ENCODE data around the gene VPS45. TPM values are rescaled to one million over a fixed set of nuclear protein-coding genes. Genes with fewer than 3 reads are reported as not detected.

Gene VPS45
- total RNA-seq, 4 donors from 2014 or later, result 18.0 to 42.1 (median 31.1) TPM

- DNase-seq (ENCODE audit: low spot score) (no peak), ATAC-seq (ENCODE audit: low FRiP score) (no peak)
- no peak for TF ChIP-seq CTCF (IDR thresholded peaks at IDR 0.05)
These were observed 105.6 kb downstream of the VPS45 start for GRCh38 chr1:150173141-150173585.

GRCh38 chr1:150176593-150176992 is 109.0 kb downstream of the VPS45 start:
- no peak for TF ChIP-seq CTCF (IDR thresholded peaks at IDR 0.05)
- ATAC-seq (ENCODE audit: low FRiP score) (peak; percentile 54), DNase-seq (ENCODE audit: low spot score) (no peak)

GRCh38 chr1:150178548-150178947 is 111.0 kb downstream of the VPS45 start:
- ATAC-seq (ENCODE audit: low FRiP score) (no peak), DNase-seq (ENCODE audit: low spot score) (no peak)
- TF ChIP-seq CTCF (IDR thresholded peaks at IDR 0.05), result no peak

DNA sequence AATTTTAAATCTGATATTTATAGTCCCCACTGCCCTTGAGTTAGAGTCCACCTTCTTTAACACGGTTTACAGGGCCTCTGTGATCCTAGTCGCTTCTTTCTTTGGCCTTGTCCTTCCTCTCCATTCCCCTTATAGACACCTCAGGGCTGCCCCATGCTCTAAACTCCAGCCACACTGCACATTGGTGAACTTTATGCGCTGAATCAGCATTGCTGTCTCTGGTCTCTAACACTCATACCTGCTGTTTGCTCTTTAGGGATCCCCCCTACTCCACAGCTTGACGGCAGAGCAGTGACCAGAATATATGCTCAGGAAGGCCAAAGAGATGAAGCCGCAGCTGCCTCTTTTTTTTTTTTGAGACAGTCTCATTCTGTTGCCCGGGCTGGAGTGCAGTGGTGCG is 112.3 kb downstream of the VPS45 start:
- ATAC-seq (ENCODE audit: low FRiP score), result no peak
- no peak for TF ChIP-seq CTCF (IDR thresholded peaks at IDR 0.05)
- DNase-seq (ENCODE audit: low spot score), result no peak

GRCh38 chr1:150180474-150180873 is 112.9 kb downstream of the VPS45 start:
- DNase-seq (ENCODE audit: low spot score) (no peak), ATAC-seq (ENCODE audit: low FRiP score) (no peak)
- TF ChIP-seq CTCF (IDR thresholded peaks at IDR 0.05), result no peak

DNA sequence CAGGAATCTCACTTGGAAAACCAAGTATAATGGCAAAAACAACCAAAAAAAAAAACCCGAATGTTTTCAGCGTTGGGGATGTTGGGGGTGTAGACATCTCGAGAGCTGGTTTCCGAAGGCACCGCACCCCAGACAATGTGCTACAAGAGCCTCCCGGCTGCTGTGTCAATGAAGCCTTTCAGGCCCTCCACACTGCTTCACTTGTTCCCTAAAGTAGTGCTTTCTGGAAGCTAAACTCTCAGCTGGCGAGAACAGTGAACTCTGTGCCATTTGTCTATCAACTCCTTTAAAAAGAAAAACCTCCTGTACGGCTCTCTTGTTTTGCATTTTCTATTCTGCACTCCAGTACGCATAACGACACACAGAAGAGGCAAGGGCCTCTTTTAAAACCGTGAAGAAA is 114.7 kb downstream of the VPS45 start:
- DNase-seq (ENCODE audit: low spot score) (no peak), ATAC-seq (ENCODE audit: low FRiP score) (no peak)
- TF ChIP-seq CTCF (IDR thresholded peaks at IDR 0.05), result no peak

DNA sequence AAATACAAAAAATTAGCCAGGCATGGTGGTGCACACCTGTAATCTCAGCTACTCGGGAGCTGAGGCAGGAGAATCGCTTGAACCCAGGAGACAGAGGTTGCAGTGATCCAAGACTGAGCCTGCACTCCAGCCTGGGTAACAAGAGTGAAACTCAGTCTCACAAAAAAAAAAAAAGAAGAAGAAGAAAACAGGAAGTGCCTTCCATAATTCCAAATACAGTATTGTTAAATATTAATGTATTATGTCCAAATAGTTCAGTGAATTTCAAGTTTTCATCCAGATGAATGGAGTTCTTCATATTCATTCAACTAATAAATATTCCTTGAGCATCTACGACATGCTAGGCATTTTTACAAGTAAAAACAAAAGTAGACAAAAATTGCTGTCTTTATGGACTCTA is 115.5 kb downstream of the VPS45 start:
- DNase-seq (ENCODE audit: low spot score) (no peak), ATAC-seq (ENCODE audit: low FRiP score) (no peak)
- TF ChIP-seq CTCF (IDR thresholded peaks at IDR 0.05), result no peak

All from omental fat pad (tissue), 4 donors.